Suprapubic skin (tissue), 4 donors: Measurements from ENCODE around the gene STMP1. TPM values are rescaled to one million over a fixed set of nuclear protein-coding genes. Genes with fewer than 3 reads are reported as not detected.

Source experiments
- DNase-seq, 2 donors: peaks; one replicate each; pipeline ENCODE4 v3.0.0-alpha.2; 2019; ENCODE audit warnings: low spot score in 2 of 2
- H3K27ac ChIP-seq: fragments of 200-600 bp; sonication (generic); one replicate; pipeline ENCODE4 v1.5.1; 2019
- H3K27me3 ChIP-seq: fragments of 200-600 bp; sonication (generic); one replicate; pipeline ENCODE4 v1.5.1; 2019
- H3K36me3 ChIP-seq: fragments of 200-600 bp; sonication (generic); one replicate; pipeline ENCODE4 v1.5.1; 2019
- H3K4me1 ChIP-seq: fragments of 200-600 bp; sonication (generic); one replicate; pipeline ENCODE4 v1.5.1; 2019
- H3K4me3 ChIP-seq: fragments of 200-600 bp; sonication (generic); one replicate; pipeline ENCODE4 v1.5.1; 2019; ENCODE audit warnings: mild to moderate bottlenecking
- H3K9me3 ChIP-seq: fragments of 200-600 bp; sonication (generic); one replicate; pipeline ENCODE4 v1.5.1; 2019
- EP300 ChIP-seq: sonication (generic); formaldehyde crosslinking; IDR thresholded peaks from one replicate; pipeline ENCODE4 v1.6.1; 2017; ENCODE audit warnings: antibody characterized with exemption
- POLR2A ChIP-seq, 2 donors: fragments of 450-650 bp; IDR thresholded peaks; one replicate each; pipeline ENCODE4 v1.6.1; 2017; ENCODE audit warnings: antibody characterized with exemption in 2 of 2, mild to moderate bottlenecking in 2 of 2, moderate library complexity in 2 of 2
- POLR2AphosphoS5 ChIP-seq, 3 donors: sonication (generic); formaldehyde crosslinking; IDR thresholded peaks; one replicate each; pipeline ENCODE4 v1.6.1; 2017; ENCODE audit warnings: antibody characterized with exemption in 3 of 3
- WGBS: methylation state at CpG from one replicate; pipeline ENCODE4 v1.1.5; 2018; 5-methylcytosine and 5-hydroxymethylcytosine counted together
- total RNA-seq, 4 donors: library from RNA; depleted of rRNA; stranded (reverse); fragments of >200 nt; gene quantifications; one replicate each; pipeline ENCODE4 v1.1.0, GENCODE V29; 2016
- TF ChIP-seq, protein P1 (sequence below), 2 donors: fragments of 200-600 bp in 1 of 2; fragments of 450-650 bp in 1 of 2; sonication (generic) in 1 of 2; IDR thresholded peaks; one replicate each; pipeline ENCODE4 v1.5.1; 2016 to 2019; ENCODE audit warnings: antibody characterized with exemption in 2 of 2, mild to moderate bottlenecking in 1 of 2, moderate library complexity in 1 of 2

Gene STMP1
- total RNA-seq, 4 donors from 2014 or later, result 15.0 to 24.7 (median 16.3) TPM

DNA sequence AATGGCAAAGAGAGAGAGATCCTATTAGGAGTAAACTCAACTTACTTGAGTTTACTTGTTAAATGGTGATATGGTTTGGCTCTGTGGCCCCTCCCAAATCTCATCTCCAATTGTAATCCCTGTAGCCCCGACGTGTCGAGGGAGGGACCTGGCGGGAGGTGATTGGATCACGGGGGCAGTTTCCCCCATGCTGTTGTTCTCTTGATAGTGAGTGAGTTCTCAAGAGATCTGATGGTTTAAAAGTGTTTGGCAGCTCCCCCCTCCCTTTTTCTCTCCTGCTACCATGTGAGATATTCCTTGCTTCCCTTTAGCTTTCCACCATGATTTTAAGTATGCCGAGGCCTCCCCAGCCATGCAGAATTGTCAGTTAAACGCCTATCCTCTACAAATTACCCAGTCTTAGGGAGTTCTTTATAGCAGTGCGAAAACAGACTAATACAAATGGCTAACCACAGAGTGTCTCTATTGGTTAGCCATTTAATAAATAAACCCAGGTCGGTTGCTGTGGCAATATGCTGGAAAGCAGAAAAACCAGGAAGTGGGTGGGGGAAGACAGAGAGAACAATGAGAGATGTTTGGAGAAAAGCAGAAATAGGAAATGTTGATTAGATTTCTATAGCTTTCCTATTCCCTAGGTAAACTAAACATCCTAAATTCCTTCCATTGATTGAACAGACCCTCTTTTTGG lies 3.0 kb upstream of the STMP1 start:
- DNase-seq, result no peak
- Histone ChIP-seq H3K4me1 (peaks cover 19% of the 10 kb centered on the region), H3K4me3 (no peak overlapping the region), H3K27me3 (no peaks in the 10 kb centered on the region), H3K9me3 (no peaks in the 10 kb centered on the region), H3K27ac (no peak overlapping the region), H3K36me3 (no peaks in the 10 kb centered on the region)
- TF ChIP-seq EP300, result no peak
- TF ChIP-seq, protein P1, sequence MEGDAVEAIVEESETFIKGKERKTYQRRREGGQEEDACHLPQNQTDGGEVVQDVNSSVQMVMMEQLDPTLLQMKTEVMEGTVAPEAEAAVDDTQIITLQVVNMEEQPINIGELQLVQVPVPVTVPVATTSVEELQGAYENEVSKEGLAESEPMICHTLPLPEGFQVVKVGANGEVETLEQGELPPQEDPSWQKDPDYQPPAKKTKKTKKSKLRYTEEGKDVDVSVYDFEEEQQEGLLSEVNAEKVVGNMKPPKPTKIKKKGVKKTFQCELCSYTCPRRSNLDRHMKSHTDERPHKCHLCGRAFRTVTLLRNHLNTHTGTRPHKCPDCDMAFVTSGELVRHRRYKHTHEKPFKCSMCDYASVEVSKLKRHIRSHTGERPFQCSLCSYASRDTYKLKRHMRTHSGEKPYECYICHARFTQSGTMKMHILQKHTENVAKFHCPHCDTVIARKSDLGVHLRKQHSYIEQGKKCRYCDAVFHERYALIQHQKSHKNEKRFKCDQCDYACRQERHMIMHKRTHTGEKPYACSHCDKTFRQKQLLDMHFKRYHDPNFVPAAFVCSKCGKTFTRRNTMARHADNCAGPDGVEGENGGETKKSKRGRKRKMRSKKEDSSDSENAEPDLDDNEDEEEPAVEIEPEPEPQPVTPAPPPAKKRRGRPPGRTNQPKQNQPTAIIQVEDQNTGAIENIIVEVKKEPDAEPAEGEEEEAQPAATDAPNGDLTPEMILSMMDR (IDR thresholded peaks at IDR 0.05), result no peak
- TF ChIP-seq POLR2A (IDR thresholded peaks at IDR 0.05), result no peak
- no peak for TF ChIP-seq POLR2AphosphoS5 (IDR thresholded peaks at IDR 0.05)
- whole genome bisulfite sequencing, result 88% methylated on average over 9 of the region's 9 CpGs

DNA sequence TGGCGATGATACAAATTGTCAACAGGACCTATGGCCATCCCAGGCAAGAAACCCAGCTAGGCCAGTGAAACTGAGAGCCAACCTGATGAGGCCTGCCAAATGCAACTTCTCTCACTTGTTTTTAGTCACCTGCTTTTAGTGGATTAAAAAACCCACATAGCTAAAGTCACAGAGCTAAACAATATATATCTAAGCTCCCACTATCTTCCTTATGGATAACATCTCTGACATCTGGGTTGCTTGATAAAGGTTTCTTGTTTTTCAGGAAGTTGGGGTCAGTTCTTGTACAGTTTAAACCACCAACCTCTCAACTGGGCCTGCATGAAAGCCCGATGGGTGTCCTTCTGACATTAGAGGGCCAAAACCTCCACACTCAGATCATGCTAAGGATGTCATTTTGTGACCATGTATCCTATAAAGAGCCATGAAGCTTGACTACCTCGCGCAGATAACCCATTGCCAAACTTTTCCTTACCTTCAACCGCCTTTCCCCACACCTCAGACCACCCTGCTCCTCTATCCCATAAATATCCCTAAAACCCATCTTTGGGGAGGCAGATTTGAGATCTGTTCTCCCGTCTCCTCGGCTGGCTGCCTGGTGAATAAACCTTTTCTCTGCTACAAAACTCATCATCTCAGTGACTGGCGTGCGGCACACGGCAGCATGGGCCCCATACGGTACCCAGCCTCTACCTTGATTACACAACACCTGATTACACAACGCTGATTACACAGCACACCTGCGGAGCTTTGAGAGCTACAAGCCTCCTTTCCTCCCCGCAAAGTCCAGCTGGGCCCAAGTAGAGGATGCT lies 797 bp upstream of the STMP1 start:
- peak overlapping the region; percentile 97 for H3K27ac ChIP-seq
- DNase-seq, result no peak
- 65% methylated on average over 14 of the region's 14 CpGs for WGBS

DNA sequence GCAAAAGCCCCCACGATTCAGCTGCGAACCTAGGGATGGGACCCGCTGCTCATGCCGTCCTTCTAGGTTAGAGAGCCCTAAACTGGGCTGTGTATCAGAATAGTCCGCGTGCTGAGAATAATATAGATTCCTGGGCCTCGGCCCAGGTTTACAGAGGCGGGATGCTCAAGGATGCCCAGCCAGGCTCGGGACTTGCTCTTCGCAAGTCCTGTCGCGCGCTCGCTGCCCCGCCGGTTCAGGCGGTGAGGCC lies 266 bp upstream of the STMP1 start:
- Histone ChIP-seq H3K9me3 (no peaks in the 10 kb centered on the region), H3K4me1 (peaks cover 19% of the 10 kb centered on the region), H3K27ac (peak overlapping the region; percentile 97), H3K27me3 (no peaks in the 10 kb centered on the region), H3K36me3 (no peaks in the 10 kb centered on the region), H3K4me3 (peak overlapping the region; percentile 98)
- no peak for DNase-seq
- TF ChIP-seq POLR2A (IDR thresholded peaks at IDR 0.05) (no peak), EP300 (no peak), POLR2AphosphoS5 (IDR thresholded peaks at IDR 0.05) (no peak)
- TF ChIP-seq, protein P1 (IDR thresholded peaks at IDR 0.05), result no peak
- 8% methylated on average over 17 of the region's 17 CpGs for WGBS

More for the DNA sequence above, 797 bp upstream of the STMP1 start:
- TF ChIP-seq POLR2A (IDR thresholded peaks at IDR 0.05) (no peak), EP300 (no peak), POLR2AphosphoS5 (IDR thresholded peaks at IDR 0.05) (no peak)
- TF ChIP-seq, protein P1 (IDR thresholded peaks at IDR 0.05), result no peak
- no peaks in the 10 kb centered on the region for H3K27me3 ChIP-seq
- peaks cover 19% of the 10 kb centered on the region for H3K4me1 ChIP-seq
- no peaks in the 10 kb centered on the region for H3K36me3 ChIP-seq
- peak overlapping the region; percentile 98 for H3K4me3 ChIP-seq
- no peaks in the 10 kb centered on the region for H3K9me3 ChIP-seq

DNA sequence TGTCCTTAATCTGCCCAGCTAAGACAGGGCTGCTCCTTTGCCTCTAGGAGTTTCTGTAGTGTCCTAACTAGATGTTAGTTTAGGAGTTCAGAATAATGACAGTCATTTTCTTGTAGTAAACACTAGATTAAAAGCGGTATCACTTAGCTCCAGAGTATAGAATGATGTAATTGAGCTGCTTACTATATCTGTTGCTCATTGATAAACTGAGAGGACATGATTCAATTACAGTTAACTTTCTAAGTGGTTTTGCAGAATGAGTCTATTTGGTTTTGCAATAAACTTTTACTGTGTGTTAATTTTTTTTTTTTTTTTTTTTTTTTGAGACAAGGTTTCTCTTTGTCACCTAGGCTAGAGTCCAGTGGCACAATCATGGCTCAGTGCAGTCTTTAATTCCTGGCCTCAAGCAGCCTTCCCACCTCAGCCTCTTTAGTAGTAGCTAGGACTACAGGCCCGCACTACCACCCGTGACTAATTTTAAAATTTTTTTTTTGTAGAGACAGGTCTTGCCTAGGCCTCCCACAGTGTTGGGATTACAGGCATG lies 1.8 kb downstream of the STMP1 start:
- Histone ChIP-seq H3K4me3 (no peak overlapping the region), H3K27me3 (no peaks in the 10 kb centered on the region), H3K9me3 (no peaks in the 10 kb centered on the region), H3K4me1 (peaks cover 19% of the 10 kb centered on the region), H3K27ac (no peak overlapping the region), H3K36me3 (no peaks in the 10 kb centered on the region)
- 62% methylated on average over 3 of the region's 3 CpGs for WGBS
- no peak for DNase-seq
- TF ChIP-seq, protein P1 (IDR thresholded peaks at IDR 0.05), result no peak
- TF ChIP-seq EP300, result no peak
- TF ChIP-seq POLR2AphosphoS5 (IDR thresholded peaks at IDR 0.05), result no peak
- TF ChIP-seq POLR2A (IDR thresholded peaks at IDR 0.05), result no peak

- WGBS, result 64% methylated on average over 3 of the region's 3 CpGs
- TF ChIP-seq POLR2A (IDR thresholded peaks at IDR 0.05) (no peak), EP300 (no peak), POLR2AphosphoS5 (IDR thresholded peaks at IDR 0.05) (no peak)
- no peak overlapping the region for H3K4me3 ChIP-seq
- peaks cover 19% of the 10 kb centered on the region for H3K4me1 ChIP-seq
- H3K9me3 ChIP-seq, result no peaks in the 10 kb centered on the region
- H3K27me3 ChIP-seq, result no peaks in the 10 kb centered on the region
- DNase-seq, result no peak
- H3K36me3 ChIP-seq, result no peaks in the 10 kb centered on the region
- no peak overlapping the region for H3K27ac ChIP-seq
These were observed 2.7 kb downstream of the STMP1 start for GRCh38 chr7:135665042-135665441.
